Stimulated activated naive CD4-positive, alpha-beta T cell (primary cell): ENCODE measurements around the gene GRIK3.

ENCODE experiments used
- DNase-seq, 6 experiments: peaks; one replicate each; lab custom pipeline; 2025; lab: John Stamatoyannopoulos, UW

Gene GRIK3

GRCh38 chr1:37015713-37016112 is 18.6 kb downstream of the GRIK3 start:
- no peak for DNase-seq

GRCh38 chr1:37012226-37012625 is 22.1 kb downstream of the GRIK3 start:
- no peak for DNase-seq

GRCh38 chr1:37010011-37010410 is 24.3 kb downstream of the GRIK3 start:
- DNase-seq, result no peak

- DNase-seq, result no peak
These were observed 24.8 kb downstream of the GRIK3 start for GRCh38 chr1:37009521-37009920.

- DNase-seq, result no peak
These were observed 28.0 kb downstream of the GRIK3 start for GRCh38 chr1:37006132-37006868.

GRCh38 chr1:37002898-37003297 is 31.4 kb downstream of the GRIK3 start:
- no peak for DNase-seq

- no peak for DNase-seq
These were observed 32.6 kb downstream of the GRIK3 start for GRCh38 chr1:37001703-37002102.

- no peak for DNase-seq
These were observed 38.2 kb downstream of the GRIK3 start for GRCh38 chr1:36996106-36996505.

- DNase-seq, result no peak
These were observed 39.4 kb downstream of the GRIK3 start for GRCh38 chr1:36994868-36995267.

- no peak for DNase-seq
These were observed 40.0 kb downstream of the GRIK3 start for GRCh38 chr1:36994294-36994693.

- no peak for DNase-seq
These were observed 42.0 kb downstream of the GRIK3 start for GRCh38 chr1:36992139-36992943.

- no peak for DNase-seq
These were observed 42.8 kb downstream of the GRIK3 start for GRCh38 chr1:36991551-36991950.

GRCh38 chr1:36990928-36991327 is 43.4 kb downstream of the GRIK3 start:
- no peak for DNase-seq

GRCh38 chr1:36989241-36989640 is 45.1 kb downstream of the GRIK3 start:
- DNase-seq, result no peak

- no peak for DNase-seq
These were observed 45.5 kb downstream of the GRIK3 start for GRCh38 chr1:36988741-36989193.

GRCh38 chr1:36988321-36988720 is 46.0 kb downstream of the GRIK3 start:
- no peak for DNase-seq

GRCh38 chr1:36987276-36987675 is 47.0 kb downstream of the GRIK3 start:
- DNase-seq, result no peak

- DNase-seq, result no peak
These were observed 47.9 kb downstream of the GRIK3 start for GRCh38 chr1:36986241-36986985.

- DNase-seq, result no peak
These were observed 49.6 kb downstream of the GRIK3 start for GRCh38 chr1:36984675-36985074.

GRCh38 chr1:36984026-36984425 is 50.3 kb downstream of the GRIK3 start:
- DNase-seq, result no peak

GRCh38 chr1:36982709-36983108 is 51.6 kb downstream of the GRIK3 start:
- no peak for DNase-seq

GRCh38 chr1:36981771-36982622 is 52.3 kb downstream of the GRIK3 start:
- DNase-seq, result no peak
